GM06990 (cell line): ENCODE data around the gene EML4.

ENCODE experiments used
- DNase-seq: peaks from one replicate; pipeline ENCODE4 v3.0.0-alpha.2; 2011; ENCODE audit not compliant: insufficient read length; ENCODE audit errors: extremely low read depth
- H3K27me3 ChIP-seq: replicated peaks from 2 replicates; pipeline ENCODE4 v1.6.0; 2011; ENCODE audit warnings: low read length; ENCODE audit not compliant: control insufficient read depth, insufficient read depth
- H3K36me3 ChIP-seq: 2 replicates; pipeline ENCODE4 v1.5.1; 2011; ENCODE audit warnings: low read length; ENCODE audit not compliant: control insufficient read depth, insufficient read depth
- H3K4me3 ChIP-seq: replicated peaks from 2 replicates; pipeline ENCODE4 v1.5.1; 2011; ENCODE audit warnings: low read depth, mild to moderate bottlenecking, control low read depth, low read length
- CTCF ChIP-seq: IDR thresholded peaks from 2 replicates; pipeline ENCODE4 v1.5.1; 2011; ENCODE audit warnings: low read length, control low read depth, mild to moderate bottlenecking, inconsistent platforms; ENCODE audit not compliant: insufficient read depth, poor library complexity, severe bottlenecking

EML4 gene

GRCh38 chr2:42348113-42348805 lies 179.1 kb downstream of the EML4 start:
- H3K27me3 ChIP-seq: no peaks in the 10 kb centered on the region
- no peak for TF ChIP-seq CTCF
- DNase-seq: no peak
- H3K4me3 ChIP-seq: no peak overlapping the region
- H3K36me3 ChIP-seq: peaks cover 18% of the 10 kb centered on the region

- Histone ChIP-seq H3K27me3 (no peaks in the 10 kb centered on the region), H3K4me3 (no peak overlapping the region), H3K36me3 (peaks cover 15% of the 10 kb centered on the region)
- TF ChIP-seq CTCF: no peak
- no peak for DNase-seq
These were observed 181.4 kb downstream of the EML4 start for GRCh38 chr2:42350434-42351063.

- no peaks in the 10 kb centered on the region for H3K27me3 ChIP-seq
- H3K36me3 ChIP-seq: peaks cover 10% of the 10 kb centered on the region
- no peak for DNase-seq
- no peak overlapping the region for H3K4me3 ChIP-seq
- TF ChIP-seq CTCF: no peak
These were observed 182.7 kb downstream of the EML4 start for GRCh38 chr2:42351864-42352263.

- H3K27me3 ChIP-seq: no peaks in the 10 kb centered on the region
- no peak for DNase-seq
- no peak for TF ChIP-seq CTCF
- H3K36me3 ChIP-seq: peaks cover 8% of the 10 kb centered on the region
- H3K4me3 ChIP-seq: no peak overlapping the region
These were observed 184.8 kb downstream of the EML4 start for GRCh38 chr2:42353792-42354429.

- no peak for TF ChIP-seq CTCF
- H3K27me3 ChIP-seq: no peaks in the 10 kb centered on the region
- DNase-seq: no peak
- H3K4me3 ChIP-seq: peak overlapping the region; percentile 83
- H3K36me3 ChIP-seq: no peaks in the 10 kb centered on the region; the same call in 1 of the 2 replicates
These were observed 190.3 kb downstream of the EML4 start for GRCh38 chr2:42359304-42359964.
